HG02759 (cell line): ENCODE data around the gene STAM2.

Experiments used
- ATAC-seq: cut with Tn5 transposase; IDR thresholded peaks from one replicate; pipeline ENCODE4 v1.9.1; 2021; ENCODE audit warnings: mild to moderate bottlenecking, moderate library complexity; ENCODE audit not compliant: unreplicated experiment

Gene STAM2

DNA sequence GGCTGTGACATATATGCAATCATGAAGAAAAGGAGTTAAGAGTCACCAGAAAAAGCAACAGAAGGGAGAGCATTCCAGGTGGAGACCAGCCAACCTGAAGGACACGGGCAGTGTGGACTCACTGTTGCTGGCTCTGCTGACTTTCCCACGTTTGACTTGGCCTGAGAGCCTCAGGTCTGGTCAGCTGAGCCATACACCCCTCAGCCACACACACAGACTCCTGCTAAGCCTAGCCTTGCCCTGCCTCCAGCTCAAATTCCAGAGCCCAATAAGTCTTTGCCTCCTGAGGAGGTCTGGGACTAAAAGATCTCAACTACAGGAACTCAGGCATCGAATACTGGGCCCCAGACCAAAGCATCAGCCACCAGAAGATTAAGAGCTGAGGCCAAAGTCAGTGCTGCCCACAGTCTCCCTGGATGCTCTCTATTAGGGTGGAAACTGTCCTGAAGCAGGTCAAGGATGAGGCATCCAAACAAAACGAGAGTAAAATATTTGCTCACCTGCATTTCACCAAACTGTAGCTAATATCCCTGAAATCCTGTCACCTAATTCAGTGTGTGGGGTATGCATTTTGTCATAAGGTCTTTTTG is 100.0 kb downstream of the STAM2 start:
- ATAC-seq, result no peak

DNA sequence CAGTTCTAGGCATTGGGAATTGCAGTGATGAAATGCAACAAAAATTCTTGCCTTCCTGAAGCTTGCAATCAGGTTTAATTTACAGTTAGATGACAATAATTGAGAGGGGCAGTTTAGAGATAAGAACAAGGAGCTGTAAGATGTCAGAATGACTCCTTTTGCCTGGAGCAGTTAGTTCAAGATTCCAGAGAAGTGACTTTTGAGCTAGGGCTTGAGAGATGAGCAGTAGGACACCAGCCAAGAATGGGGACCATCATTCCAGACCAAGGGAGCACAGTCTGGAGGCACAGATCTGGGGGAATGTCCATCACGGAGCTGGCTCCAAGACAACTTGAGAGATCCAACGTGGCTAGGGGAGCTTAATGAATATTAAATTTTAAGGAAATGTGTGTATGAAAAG is 103.6 kb downstream of the STAM2 start:
- ATAC-seq, result no peak

DNA sequence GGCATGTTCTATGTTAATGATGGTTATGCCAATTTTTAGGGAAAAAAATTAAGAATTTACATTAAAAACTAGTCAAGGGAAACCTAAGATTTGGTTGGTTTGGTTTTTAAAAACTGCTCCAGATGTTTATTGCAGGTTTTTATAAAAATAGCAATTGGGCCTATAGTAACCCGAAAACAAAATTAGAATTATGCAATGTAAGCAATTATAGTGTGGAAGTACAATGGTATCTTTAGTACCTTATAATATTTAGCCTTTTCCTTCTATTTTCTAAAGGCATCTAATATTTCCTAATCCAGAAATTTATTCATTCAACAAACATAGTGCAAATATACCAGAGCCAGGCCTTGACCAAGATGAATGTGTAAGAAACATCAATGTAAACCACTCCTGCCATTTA is 104.0 kb downstream of the STAM2 start:
- ATAC-seq, result no peak

DNA sequence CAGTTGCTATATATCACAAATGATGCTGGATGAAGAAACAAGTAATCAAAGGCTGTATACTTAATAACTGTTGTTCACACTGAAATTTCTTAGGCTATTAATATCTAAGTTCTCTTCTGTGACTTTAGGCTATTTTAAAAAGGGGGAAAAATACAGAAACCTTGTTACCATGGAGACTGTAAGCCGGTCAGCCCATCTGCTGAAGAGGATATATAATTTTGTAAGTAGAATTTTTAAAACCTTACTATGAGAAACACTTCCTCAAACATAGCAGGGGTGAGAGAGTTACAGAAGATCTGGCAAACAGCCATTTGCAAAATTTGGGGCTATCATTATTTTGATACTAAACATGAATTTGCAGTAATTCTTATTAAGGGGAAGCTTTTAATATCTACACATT is 104.5 kb downstream of the STAM2 start:
- ATAC-seq, result peak; percentile 73

DNA sequence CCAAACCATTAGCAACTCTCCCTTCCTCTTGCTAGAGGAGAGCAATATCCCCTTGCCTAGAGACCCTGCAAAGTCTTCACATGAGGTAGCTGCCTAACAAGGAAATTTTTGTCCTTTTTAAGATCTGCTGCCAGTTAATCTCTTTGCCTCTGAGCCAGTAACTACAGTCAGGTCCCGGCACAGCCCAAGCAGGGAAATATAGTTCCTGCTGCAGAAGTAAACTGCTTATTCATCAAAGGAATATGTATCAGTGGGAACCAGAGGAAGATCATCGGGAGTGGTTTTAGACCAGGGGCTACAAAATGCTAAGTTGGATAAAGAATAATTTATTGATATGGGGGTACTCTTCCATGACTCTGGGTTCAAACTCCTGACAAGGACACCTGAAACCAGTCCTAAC is 107.3 kb downstream of the STAM2 start:
- ATAC-seq, result no peak

DNA sequence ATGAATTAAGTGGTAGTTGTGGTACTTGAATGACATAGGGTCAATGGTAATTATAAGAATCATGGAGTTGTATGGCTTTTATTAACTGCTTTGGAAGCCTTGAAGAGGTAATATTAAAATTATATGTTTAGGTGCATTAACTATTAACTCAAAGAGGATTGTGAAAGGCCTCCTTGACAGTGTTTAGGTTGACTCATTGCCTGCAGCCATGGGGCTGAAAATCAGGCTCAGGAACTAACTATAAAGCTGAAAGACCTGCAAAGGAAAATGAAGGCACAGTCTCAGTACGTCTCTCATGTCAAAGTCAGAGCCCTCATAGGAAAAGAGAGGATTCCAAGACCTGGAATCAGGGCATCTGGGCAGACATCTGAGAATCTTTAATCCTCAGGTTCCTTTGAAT is 107.7 kb downstream of the STAM2 start:
- ATAC-seq, result no peak
